HCT116 (cell line): ENCODE results near the gene ICAM1. TPM values are rescaled to one million over a fixed set of nuclear protein-coding genes. Genes with fewer than 3 reads are reported as not detected.

Experiments used
- ATAC-seq: fragments of 200-7000 bp; cut with Tn5 transposase; 2 replicates; pipeline ENCODE4 v1.9.1; 2020; ENCODE audit warnings: mild to moderate bottlenecking, moderate library complexity
- BruUV-seq: library from RNA; stranded (reverse); fragments of 400-500 nt; replicated peaks from 2 replicates; lab custom pipeline; 2021; lab: Mats Ljungman, UMichigan
- CTCF ChIA-PET: fragments of 300-600 bp; sonication (Branson Sonifier 250); formaldehyde crosslinking; loops from one replicate; lab custom pipeline; 2021; ENCODE audit warnings: antibody characterized with exemption; lab: Charles Lee
- POLR2A ChIA-PET: fragments of 300-600, 350-600 bp; sonication (Branson Sonifier 250); formaldehyde crosslinking; loops from one replicate; lab custom pipeline; 2021; ENCODE audit warnings: antibody characterized with exemption; lab: Charles Lee
- RAD21 ChIA-PET, 2 experiments: fragments of 300-600 bp; sonication (Branson Sonifier 250); formaldehyde crosslinking; loops; one replicate each; lab custom pipeline; 2023; ENCODE audit warnings: low total read pairs in 2 of 2; ENCODE audit not compliant: uncharacterized antibody in 2 of 2, unreplicated experiment in 2 of 2, low non-redundant PET in 1 of 2; lab: Charles Lee
- DNase-seq: peaks from one replicate; pipeline ENCODE4 v3.0.0-alpha.2; 2010; ENCODE audit warnings: low read depth, low spot score
- H2AFZ ChIP-seq: fragments of 200-600 bp; shearing (Covaris generic), sonication (generic); 2 replicates; pipeline ENCODE4 v1.6.1; 2017; ENCODE audit warnings: low read depth, mixed run types, mixed read lengths, antibody characterized with exemption, low read length; ENCODE audit not compliant: poor library complexity, severe bottlenecking
- H3K27ac ChIP-seq: 2 replicates; pipeline ENCODE4 v1.5.1; 2012; ENCODE audit warnings: low read depth, low read length
- H3K27me3 ChIP-seq: fragments of 200-600 bp; sonication (generic); 2 replicates; pipeline ENCODE4 v1.6.1; 2016; ENCODE audit warnings: mixed run types, low read length, mixed read lengths; ENCODE audit not compliant: insufficient read depth
- H3K36me3 ChIP-seq, 2 experiments: fragments of 200-500 bp in 1 of 2; fragments of 200-600 bp in 1 of 2; sonication (Bioruptor generic) in 1 of 2; sonication (generic) in 1 of 2; 2 replicates each; pipeline versions ENCODE4 v1.5.1 to v1.6.1; 2014 to 2016; ENCODE audit warnings: low read length in 2 of 2, inconsistent platforms in 1 of 2, mixed read lengths in 1 of 2, mixed run types in 1 of 2; ENCODE audit not compliant: insufficient read depth in 2 of 2, control insufficient read depth in 1 of 2
- H3K4me1 ChIP-seq, 2 experiments: fragments of 200-600 bp in 1 of 2; sonication (generic) in 1 of 2; 2 replicates each; pipeline versions ENCODE4 v1.5.1 to v1.6.1; 2012 to 2017; ENCODE audit warnings: low read length in 2 of 2, inconsistent platforms in 1 of 2, mild to moderate bottlenecking in 1 of 2, mixed read lengths in 1 of 2, mixed run types in 1 of 2, moderate library complexity in 1 of 2; ENCODE audit not compliant: insufficient read depth in 2 of 2, control insufficient read depth in 1 of 2
- H3K4me2 ChIP-seq: fragments of 200-600 bp; sonication (generic); 2 replicates; pipeline ENCODE4 v1.6.1; 2017; ENCODE audit warnings: mixed run types, low read length, mixed read lengths
- H3K4me3 ChIP-seq, 2 experiments: fragments of 200-600 bp in 1 of 2; sonication (generic) in 1 of 2; replicated peaks in 1 of 2; 2 replicates each; pipeline ENCODE4 v1.5.1; 2011 to 2016; ENCODE audit warnings: low read length in 2 of 2, control low read depth in 1 of 2, low read depth in 1 of 2, mild to moderate bottlenecking in 1 of 2, mixed read lengths in 1 of 2, mixed run types in 1 of 2
- H3K79me2 ChIP-seq: fragments of 200-600 bp; sonication (generic); 2 replicates; pipeline ENCODE4 v1.6.1; 2017; ENCODE audit warnings: mild to moderate bottlenecking, mixed run types, low read length, moderate library complexity, mixed read lengths; ENCODE audit not compliant: insufficient read depth
- H3K9ac ChIP-seq: fragments of 200-600 bp; sonication (generic); 2 replicates; pipeline ENCODE4 v1.6.1; 2016; ENCODE audit warnings: low read length, mixed read lengths
- H3K9me2 ChIP-seq: fragments of 200-600 bp; sonication (generic), shearing (Covaris generic); 2 replicates; pipeline ENCODE4 v1.6.1; 2017; ENCODE audit warnings: mixed run types, mild to moderate bottlenecking, moderate library complexity; ENCODE audit not compliant: insufficient read depth
- H3K9me3 ChIP-seq, 2 experiments: fragments of 200-500 bp in 1 of 2; fragments of 200-600 bp in 1 of 2; sonication (Bioruptor generic) in 1 of 2; sonication (generic) in 1 of 2; 2 replicates each; pipeline ENCODE4 v1.6.1; 2014 to 2017; ENCODE audit warnings: low read length in 2 of 2, mixed read lengths in 2 of 2, inconsistent platforms in 1 of 2, low read depth in 1 of 2, mild to moderate bottlenecking in 1 of 2, mixed run types in 1 of 2, moderate library complexity in 1 of 2; ENCODE audit not compliant: control insufficient read depth in 1 of 2, insufficient read depth in 1 of 2
- H4K20me1 ChIP-seq: fragments of 200-600 bp; sonication (generic), shearing (Covaris generic); 2 replicates; pipeline ENCODE4 v1.6.1; 2017; ENCODE audit warnings: mixed run types, mild to moderate bottlenecking, moderate library complexity; ENCODE audit not compliant: insufficient read depth
- ATF3 ChIP-seq: IDR thresholded peaks from 2 replicates; pipeline ENCODE4 v1.6.1; 2012
- CTCF ChIP-seq, 3 experiments: fragments of 200-600 bp in 1 of 3; sonication (generic) in 1 of 3; IDR thresholded peaks in 2 of 3; conservative IDR thresholded peaks in 1 of 3; 2 replicates each; pipeline ENCODE4 v1.5.1; 2012 to 2017; ENCODE audit warnings: low read depth in 2 of 3, low read length in 2 of 3, antibody characterized with exemption in 1 of 3, borderline replicate concordance in 1 of 3, control low read depth in 1 of 3, mild to moderate bottlenecking in 1 of 3, mixed read lengths in 1 of 3, mixed run types in 1 of 3, moderate library complexity in 1 of 3; ENCODE audit not compliant: insufficient read depth in 1 of 3
- EGR1 ChIP-seq: IDR thresholded peaks from 2 replicates; pipeline ENCODE4 v1.6.1; 2012; ENCODE audit warnings: low read depth
- EZH2 ChIP-seq: fragments of 200-600 bp; sonication (generic); IDR thresholded peaks from 2 replicates; pipeline ENCODE4 v1.6.1; 2017; ENCODE audit warnings: antibody characterized with exemption, mixed run types
- EZH2phosphoT487 ChIP-seq: fragments of 200-600 bp; IDR thresholded peaks from 2 replicates; pipeline ENCODE4 v1.6.1; 2018; ENCODE audit warnings: antibody characterized with exemption, borderline replicate concordance
- FOSL1 ChIP-seq: IDR thresholded peaks from 2 replicates; pipeline ENCODE4 v1.6.1; 2012; ENCODE audit warnings: low read depth
- JUND ChIP-seq: IDR thresholded peaks from 2 replicates; pipeline ENCODE4 v1.6.1; 2012
- POLR2AphosphoS5 ChIP-seq: IDR thresholded peaks from 2 replicates; pipeline ENCODE4 v1.6.1; 2011; ENCODE audit warnings: mild to moderate bottlenecking, low read depth, low read length, moderate library complexity
- RAD21 ChIP-seq: IDR thresholded peaks from 2 replicates; pipeline ENCODE4 v1.6.1; 2012; ENCODE audit warnings: low read depth, mild to moderate bottlenecking
- REST ChIP-seq: IDR thresholded peaks from 2 replicates; pipeline ENCODE4 v1.6.1; 2012; ENCODE audit warnings: low read depth
- SIN3A ChIP-seq: IDR thresholded peaks from 2 replicates; pipeline ENCODE4 v1.6.1; 2012; ENCODE audit warnings: low read depth
- SRF ChIP-seq: IDR thresholded peaks from 2 replicates; pipeline ENCODE4 v1.6.1; 2012; ENCODE audit warnings: low read depth
- TCF7L2 ChIP-seq: IDR thresholded peaks from 2 replicates; pipeline ENCODE4 v1.7.0; 2011; ENCODE audit warnings: borderline replicate concordance, inconsistent platforms; ENCODE audit not compliant: insufficient read depth, insufficient read length; ENCODE audit errors: extremely low read depth
- ZBTB33 ChIP-seq: IDR thresholded peaks from 2 replicates; pipeline ENCODE4 v1.6.1; 2011; ENCODE audit warnings: mild to moderate bottlenecking, low read length, moderate library complexity; ENCODE audit not compliant: insufficient replicate concordance; ENCODE audit errors: extremely low read depth
- ZFX ChIP-seq: fragments of 450-650 bp; IDR thresholded peaks from 2 replicates; pipeline ENCODE4 v1.6.1; 2017
- ZNF274 ChIP-seq: fragments of 200-500 bp; sonication (Bioruptor generic); IDR thresholded peaks from 2 replicates; pipeline ENCODE4 v1.6.1; 2014; ENCODE audit warnings: mild to moderate bottlenecking, low read depth, low read length, inconsistent platforms
- intact Hi-C: fragments of 100-400 bp; cut with micrococcal nuclease; formaldehyde crosslinking; loops from 2 replicates; pipeline ENCODE4 v1.10.0; 2022
- total RNA-seq: library from RNA; stranded (reverse); gene quantifications from one replicate; pipeline ENCODE4 v1.2.1, GENCODE V29; 2021; ENCODE audit not compliant: unreplicated experiment

Gene ICAM1
- total RNA-seq, 1 experiment from 2014 or later: 5.0 TPM

GRCh38 chr19:10230173-10230860, 40.6 kb upstream of the ICAM1 start:
- ATAC-seq: no peak
- RAD21 ChIA-PET: interaction anchor here in 1 of 2 experiments (0.5 kb wide), 1 partner anchor 29 kb away, joined by 6 read pairs; no protein-coding TSS in a partner anchor
- Histone ChIP-seq H3K27me3 (no peaks in the 10 kb centered on the region), H3K4me3 (peak overlapping the region; percentile 78 to 83), H3K4me1 (peaks cover 4 to 32% of the 10 kb centered on the region in 2 experiments; a peak in 3 of 4 replicates), H3K27ac (peak overlapping the region; percentile 85; the same call in 1 of the 2 replicates), H2AFZ (peak overlapping the region; percentile 32), H4K20me1 (no peaks in the 10 kb centered on the region), H3K4me2 (peak overlapping the region; percentile 99), H3K79me2 (peaks cover 6% of the 10 kb centered on the region; the same call in 1 of the 2 replicates), H3K9ac (peak overlapping the region; percentile 95), H3K9me3 (no peaks in the 10 kb centered on the region), H3K9me2 (no peaks in the 10 kb centered on the region), H3K36me3 (no peaks in the 10 kb centered on the region)
- POLR2A ChIA-PET: no interaction called here
- CTCF ChIA-PET: no interaction called here
- TF ChIP-seq ZNF274 (no peak), FOSL1 (no peak), ZBTB33 (no peak), TCF7L2 (no peak), EZH2phosphoT487 (no peak), ZFX (no peak), JUND (no peak), CTCF (IDR thresholded peaks at IDR 0.05 in 2 of 3, conservative IDR thresholded peaks at IDR 0.05 in 1 of 3; ENCODE audit: borderline replicate concordance in 1 of 3, insufficient read depth in 1 of 3, low read depth in 2 of 3, low read length in 2 of 3) (no peak), EGR1 (no peak), POLR2AphosphoS5 (no peak), SRF (no peak), REST (no peak), EZH2 (no peak), SIN3A (no peak), ATF3 (no peak), RAD21 (no peak)
- intact Hi-C loops: no loop called here
- TSS peak; percentile 47 for BruUV-seq
- no peak for DNase-seq
